GM12864 (cell line): ENCODE measurements around the gene ANKS1A.

Experiments
- DNase-seq: peaks from one replicate; pipeline ENCODE4 v3.0.0-alpha.2; 2011; ENCODE audit warnings: low read depth
- H3K4me3 ChIP-seq: 2 replicates; pipeline ENCODE4 v1.5.1; 2011; ENCODE audit warnings: mild to moderate bottlenecking, low read depth, low read length, control low read depth
- TF ChIP-seq, protein P1 (sequence below): IDR thresholded peaks from 2 replicates; pipeline ENCODE4 v1.5.1; 2011; ENCODE audit warnings: low read depth, mild to moderate bottlenecking, moderate library complexity, low read length, control low read depth, inconsistent platforms; ENCODE audit errors: missing control alignments

The ANKS1A gene

DNA sequence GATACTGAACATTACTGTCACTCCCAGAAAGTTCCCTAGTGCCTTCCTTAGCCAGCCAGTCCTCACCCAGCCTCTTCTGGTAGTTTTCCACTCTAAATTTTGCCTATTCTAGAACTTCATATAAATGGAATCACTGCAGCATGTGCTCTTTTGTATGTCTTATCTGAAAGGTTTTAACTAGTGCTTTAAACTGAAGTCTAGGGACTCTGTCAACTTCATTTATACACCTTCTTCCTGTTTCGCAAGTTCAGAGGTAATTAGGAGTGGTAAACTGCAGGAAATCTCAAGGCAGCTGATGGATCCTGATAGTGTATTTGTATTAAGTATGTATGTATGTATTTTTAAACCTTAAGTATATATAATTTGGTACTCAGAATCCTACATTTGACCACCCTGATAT is 157.8 kb downstream of the ANKS1A start:
- H3K4me3 ChIP-seq = no peak overlapping the region
- TF ChIP-seq, protein P1, sequence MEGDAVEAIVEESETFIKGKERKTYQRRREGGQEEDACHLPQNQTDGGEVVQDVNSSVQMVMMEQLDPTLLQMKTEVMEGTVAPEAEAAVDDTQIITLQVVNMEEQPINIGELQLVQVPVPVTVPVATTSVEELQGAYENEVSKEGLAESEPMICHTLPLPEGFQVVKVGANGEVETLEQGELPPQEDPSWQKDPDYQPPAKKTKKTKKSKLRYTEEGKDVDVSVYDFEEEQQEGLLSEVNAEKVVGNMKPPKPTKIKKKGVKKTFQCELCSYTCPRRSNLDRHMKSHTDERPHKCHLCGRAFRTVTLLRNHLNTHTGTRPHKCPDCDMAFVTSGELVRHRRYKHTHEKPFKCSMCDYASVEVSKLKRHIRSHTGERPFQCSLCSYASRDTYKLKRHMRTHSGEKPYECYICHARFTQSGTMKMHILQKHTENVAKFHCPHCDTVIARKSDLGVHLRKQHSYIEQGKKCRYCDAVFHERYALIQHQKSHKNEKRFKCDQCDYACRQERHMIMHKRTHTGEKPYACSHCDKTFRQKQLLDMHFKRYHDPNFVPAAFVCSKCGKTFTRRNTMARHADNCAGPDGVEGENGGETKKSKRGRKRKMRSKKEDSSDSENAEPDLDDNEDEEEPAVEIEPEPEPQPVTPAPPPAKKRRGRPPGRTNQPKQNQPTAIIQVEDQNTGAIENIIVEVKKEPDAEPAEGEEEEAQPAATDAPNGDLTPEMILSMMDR = no peak
- DNase-seq = no peak

DNA sequence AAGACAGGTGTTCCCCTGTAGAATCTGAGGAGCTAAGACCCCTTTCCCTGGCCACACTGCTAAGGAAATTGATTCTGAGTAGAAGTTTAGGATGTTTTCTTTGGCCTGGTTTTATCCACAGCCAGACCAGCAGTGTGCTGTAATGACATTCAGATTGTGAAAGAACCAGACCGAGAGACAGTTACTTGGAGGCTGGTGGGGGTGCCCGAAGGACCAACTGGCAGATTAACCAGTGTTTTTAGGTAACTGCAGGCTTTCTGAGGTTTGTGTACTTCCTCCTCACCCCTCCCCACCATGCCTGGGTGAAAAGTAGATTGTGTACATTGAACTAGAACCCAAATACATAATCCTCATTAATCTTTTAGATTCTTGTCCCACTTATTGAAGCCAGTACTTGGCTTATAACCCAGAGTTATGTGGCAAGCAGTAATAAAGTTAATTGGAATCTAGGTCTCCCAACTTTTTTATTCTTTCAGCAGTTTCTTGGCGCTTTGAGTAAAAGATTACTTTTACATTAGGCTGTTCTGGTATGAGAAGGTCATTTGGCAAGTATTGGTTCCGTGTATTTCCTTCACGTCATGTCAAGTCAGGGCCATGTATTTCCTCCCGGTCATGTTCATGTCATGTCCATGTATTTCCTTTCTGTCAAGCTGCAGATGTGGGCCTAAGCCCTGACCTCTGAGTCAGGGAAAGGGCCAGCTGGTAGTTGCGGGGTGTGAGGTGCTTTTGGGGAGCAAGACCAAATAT is 158.4 kb downstream of the ANKS1A start:
- TF ChIP-seq, protein P1 = no peak
- no peak for DNase-seq
- H3K4me3 ChIP-seq = no peak overlapping the region

DNA sequence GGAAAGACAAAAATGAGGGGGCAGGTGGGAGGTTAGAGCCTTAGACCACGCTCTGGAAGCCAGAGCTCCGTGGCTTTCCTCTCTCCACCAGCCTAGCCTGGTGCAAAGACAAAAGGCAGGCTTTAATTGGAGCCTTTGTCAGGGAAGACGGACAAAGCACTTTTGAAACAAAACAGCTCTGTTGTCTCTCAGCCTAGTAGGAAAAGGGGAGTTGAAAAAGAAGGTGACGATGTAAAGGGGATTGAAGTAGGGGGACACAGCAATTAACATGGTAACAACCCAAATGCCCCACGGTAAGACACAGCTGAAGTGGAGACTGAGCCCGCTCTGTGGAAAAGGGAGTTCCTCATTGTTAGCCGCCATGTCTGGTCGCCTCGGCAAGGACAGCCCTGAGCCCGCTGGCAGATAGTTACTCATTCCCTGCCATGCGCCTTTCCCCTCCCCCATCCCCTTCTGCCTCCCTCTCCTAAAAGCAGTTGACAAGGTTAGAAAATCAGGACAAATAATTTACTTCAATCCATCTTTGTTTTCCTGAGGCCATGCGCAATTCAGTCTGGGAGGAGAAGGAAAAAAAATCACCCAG is 159.1 kb downstream of the ANKS1A start:
- H3K4me3 ChIP-seq = no peak overlapping the region
- DNase-seq = no peak
- TF ChIP-seq, protein P1 = no peak

DNA sequence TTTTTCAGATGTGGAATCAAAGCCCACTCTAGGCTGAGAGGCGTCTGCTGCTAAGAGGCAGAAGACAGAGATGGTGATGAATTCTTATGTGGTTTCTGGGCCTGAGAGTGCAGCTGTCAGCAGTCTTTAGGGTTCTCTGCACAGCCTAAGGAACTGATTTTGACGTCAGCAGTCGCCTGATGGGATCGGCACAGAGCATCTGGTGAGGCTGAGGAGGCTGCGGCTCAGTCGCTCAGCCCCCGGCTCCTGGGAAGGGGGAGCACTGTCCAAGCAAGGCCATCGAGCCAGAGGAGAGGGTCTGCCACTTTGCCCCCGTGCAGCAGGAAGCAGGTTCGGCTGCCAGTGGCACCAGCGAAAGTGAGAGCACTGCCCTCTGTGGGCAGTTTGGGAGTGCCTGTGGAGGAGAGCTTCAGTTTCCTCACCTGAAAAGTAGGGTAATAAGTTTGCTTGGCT is 159.6 kb downstream of the ANKS1A start:
- no peak overlapping the region for H3K4me3 ChIP-seq
- TF ChIP-seq, protein P1 = no peak
- DNase-seq = no peak

DNA sequence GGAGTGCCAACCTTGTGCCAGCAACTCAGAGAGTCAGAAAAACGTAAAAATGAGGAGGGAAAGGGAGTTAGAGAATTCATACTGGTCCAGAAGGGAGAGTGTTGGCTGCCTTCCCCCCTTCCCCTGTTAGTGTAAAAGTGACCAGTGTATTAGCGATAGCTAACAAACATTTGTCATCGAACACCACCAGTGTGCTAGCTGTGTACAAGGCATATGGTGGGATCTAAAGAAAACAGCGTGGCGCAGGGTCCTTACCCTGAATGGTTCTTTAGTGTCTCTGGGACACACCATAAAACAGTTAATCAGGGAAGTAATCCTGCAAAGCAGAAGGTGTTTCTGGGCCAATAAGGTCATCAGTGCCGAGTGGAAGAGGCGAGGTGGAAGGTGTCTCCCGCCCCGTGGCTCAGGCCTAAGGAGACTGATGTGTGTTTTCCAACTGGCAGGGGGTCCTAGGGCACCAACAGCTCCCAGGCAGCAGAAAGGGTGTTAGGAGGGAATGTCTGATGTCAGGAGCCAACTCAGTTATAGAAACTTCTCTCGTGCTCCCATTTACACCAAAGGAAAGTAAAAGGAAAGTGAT is 160.2 kb downstream of the ANKS1A start:
- DNase-seq = no peak
- TF ChIP-seq, protein P1 = no peak
- no peak overlapping the region for H3K4me3 ChIP-seq

DNA sequence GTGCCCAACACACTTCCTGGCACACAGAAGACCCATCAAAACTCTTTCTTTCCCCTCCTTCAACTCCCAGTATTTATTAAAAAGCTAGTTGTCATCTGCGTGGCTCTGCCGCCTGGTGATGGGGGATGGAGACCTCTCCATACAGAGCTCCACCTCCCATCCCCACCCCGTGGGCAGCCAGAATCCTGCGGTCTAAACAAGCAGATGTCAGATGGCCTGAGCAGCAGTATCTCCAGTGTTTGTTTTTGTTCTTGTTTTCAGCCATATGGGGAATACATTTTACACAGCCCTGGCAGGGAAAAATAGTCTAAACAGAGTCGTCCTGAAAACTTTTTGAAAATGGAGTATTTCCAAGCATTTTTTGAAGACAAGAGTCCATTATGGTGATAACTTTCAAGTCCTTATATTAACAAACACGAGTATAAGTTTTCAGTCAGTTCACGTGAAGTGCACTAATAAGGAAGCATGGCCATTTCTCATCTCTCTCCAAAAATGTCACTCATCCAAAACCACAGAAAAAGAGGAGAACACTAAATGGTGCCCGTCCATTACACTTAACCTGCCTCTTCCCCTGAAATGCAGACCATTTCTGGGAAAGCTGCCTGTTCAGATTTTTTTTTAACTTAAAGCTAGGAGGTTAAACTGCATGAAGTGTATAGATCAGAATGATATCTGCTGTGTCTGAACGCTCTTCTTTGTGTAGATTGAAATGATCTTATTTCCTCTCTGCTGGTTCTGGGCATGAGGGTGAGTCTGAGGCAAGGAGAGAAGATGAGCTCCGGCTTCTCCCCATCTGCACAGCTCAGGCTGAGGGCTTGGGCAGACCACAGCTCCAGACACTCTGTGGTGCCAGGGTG is 161.1 kb downstream of the ANKS1A start:
- TF ChIP-seq, protein P1 = no peak
- DNase-seq = no peak
- H3K4me3 ChIP-seq = no peak overlapping the region
